Cardiac muscle cell (in vitro differentiated cells and primary cell): ENCODE measurements around the gene NPAS3. TPM values are rescaled to one million over a fixed set of nuclear protein-coding genes. Genes with fewer than 3 reads are reported as not detected.

ENCODE experiments used
- DNase-seq, 2 donors: peaks; one replicate each; pipeline versions ENCODE4 v3.0.0 to v3.0.0-alpha.2; 2010 to 2017; ENCODE audit warnings: low read depth in 1 of 2, low spot score in 1 of 2
- H3K27ac ChIP-seq: fragments of 200-600 bp; sonication (generic); 2 replicates; pipeline ENCODE4 v1.5.1; 2016
- H3K27me3 ChIP-seq: fragments of 200-600 bp; sonication (generic); 2 replicates; pipeline ENCODE4 v1.6.0; 2016; ENCODE audit warnings: control low read depth
- H3K36me3 ChIP-seq: fragments of 200-600 bp; sonication (generic); 2 replicates; pipeline ENCODE4 v1.5.1; 2016; ENCODE audit warnings: control low read depth
- H3K4me1 ChIP-seq: fragments of 200-600 bp; sonication (generic); 2 replicates; pipeline ENCODE4 v1.8.1; 2017; ENCODE audit warnings: low read depth, mild to moderate bottlenecking, mixed run types
- H3K4me3 ChIP-seq: fragments of 200-600 bp; sonication (generic); 2 replicates; pipeline ENCODE4 v1.5.1; 2016; ENCODE audit warnings: mild to moderate bottlenecking
- H3K9me3 ChIP-seq: fragments of 200-600 bp; sonication (generic); 2 replicates; pipeline ENCODE4 v1.5.1; 2017; ENCODE audit warnings: low read depth, mild to moderate bottlenecking, control low read depth
- CTCF ChIP-seq: IDR thresholded peaks from 2 replicates; pipeline ENCODE4 v1.5.1; 2012; ENCODE audit warnings: low read depth, mild to moderate bottlenecking, low read length
- polyA plus RNA-seq: library from polyadenylated mRNA; unstranded; fragments of >200 nt; fragmentation: Nextera tagmentation; extraction: Ambion mirVana; gene quantifications from 2 replicates; pipeline ENCODE4 v1.2.1, GENCODE V29; 2016
- total RNA-seq: library from RNA; depleted of rRNA; stranded (reverse); fragments of >200 nt; gene quantifications from 2 replicates; pipeline ENCODE4 v1.2.3, GENCODE V29; 2016

NPAS3 gene
- total and polyA plus RNA-seq, 2 experiments from 2014 or later, result 0.18 TPM

DNA sequence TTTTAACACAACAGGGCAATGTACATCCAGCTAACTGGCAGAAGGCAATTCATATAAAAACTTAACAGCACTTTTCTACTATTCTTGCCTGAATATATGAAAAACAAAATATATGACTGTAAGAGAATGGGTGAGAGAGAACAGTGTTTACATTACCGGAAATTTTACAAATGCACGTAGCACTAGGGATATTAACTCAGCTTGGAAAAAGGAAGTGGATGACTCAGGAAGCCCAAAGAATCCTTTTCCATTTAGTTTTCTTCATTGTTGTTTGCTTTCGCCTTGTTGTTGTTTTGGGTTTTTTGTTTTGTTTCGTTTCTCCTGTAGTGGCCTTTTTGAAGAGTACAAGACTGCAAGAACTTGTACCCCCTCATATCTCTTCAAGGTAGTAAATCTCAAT is 716.7 kb downstream of the NPAS3 start:
- H3K4me3 ChIP-seq, result no peak overlapping the region
- H3K27ac ChIP-seq, result no peak overlapping the region
- DNase-seq, result no peak
- no peak for TF ChIP-seq CTCF
- H3K4me1 ChIP-seq, result no peaks in the 10 kb centered on the region
- H3K36me3 ChIP-seq, result no peaks in the 10 kb centered on the region
- no peaks in the 10 kb centered on the region for H3K9me3 ChIP-seq
- H3K27me3 ChIP-seq, result no peaks in the 10 kb centered on the region

DNA sequence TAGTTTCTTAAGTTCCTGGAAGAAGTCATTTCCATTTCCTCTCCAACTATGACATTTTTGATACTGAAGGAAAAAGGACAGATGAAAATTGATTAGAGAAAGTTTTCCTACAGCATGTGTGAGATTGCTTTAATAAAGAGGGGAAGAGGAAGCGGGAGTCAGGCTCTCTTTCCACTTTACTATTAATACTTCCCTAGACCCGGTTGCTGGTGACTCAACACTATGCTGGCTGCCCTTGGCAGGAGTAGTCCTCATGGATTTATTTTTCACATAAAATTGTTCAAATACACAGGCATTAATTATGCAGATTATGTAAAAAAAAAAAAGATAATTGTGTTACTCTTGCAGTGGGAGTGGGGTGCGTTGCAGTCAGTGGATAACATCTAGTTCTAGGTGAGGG is 718.8 kb downstream of the NPAS3 start:
- H3K9me3 ChIP-seq, result no peaks in the 10 kb centered on the region
- no peaks in the 10 kb centered on the region for H3K36me3 ChIP-seq
- no peak overlapping the region for H3K4me3 ChIP-seq
- no peak for TF ChIP-seq CTCF
- H3K27ac ChIP-seq, result no peak overlapping the region
- no peaks in the 10 kb centered on the region for H3K27me3 ChIP-seq
- peak in 1 of 2 donors; percentile 29 for DNase-seq
- no peaks in the 10 kb centered on the region for H3K4me1 ChIP-seq

DNA sequence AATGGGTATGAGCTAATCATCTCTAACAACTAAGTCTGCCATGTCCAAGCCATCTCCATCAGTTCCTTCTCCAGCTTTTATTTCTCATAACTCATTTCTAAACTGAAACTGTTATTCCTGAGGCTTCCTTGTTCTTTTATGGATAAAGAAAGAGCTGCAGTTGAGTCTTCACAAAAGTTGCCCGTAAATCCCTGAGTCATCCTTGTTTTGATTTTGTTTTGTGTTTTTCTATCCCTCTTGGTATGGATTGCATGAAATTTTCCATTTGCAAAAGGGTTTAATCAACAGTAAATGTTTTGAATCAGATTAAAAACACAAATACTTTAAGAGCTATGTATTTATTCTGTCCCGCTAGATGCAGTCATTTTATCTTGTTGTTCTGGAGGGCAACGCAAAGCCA is 721.6 kb downstream of the NPAS3 start:
- Histone ChIP-seq H3K36me3 (no peaks in the 10 kb centered on the region), H3K9me3 (no peaks in the 10 kb centered on the region), H3K4me3 (no peak overlapping the region), H3K4me1 (no peaks in the 10 kb centered on the region), H3K27ac (no peak overlapping the region), H3K27me3 (no peaks in the 10 kb centered on the region)
- DNase-seq, result no peak
- TF ChIP-seq CTCF, result no peak

DNA sequence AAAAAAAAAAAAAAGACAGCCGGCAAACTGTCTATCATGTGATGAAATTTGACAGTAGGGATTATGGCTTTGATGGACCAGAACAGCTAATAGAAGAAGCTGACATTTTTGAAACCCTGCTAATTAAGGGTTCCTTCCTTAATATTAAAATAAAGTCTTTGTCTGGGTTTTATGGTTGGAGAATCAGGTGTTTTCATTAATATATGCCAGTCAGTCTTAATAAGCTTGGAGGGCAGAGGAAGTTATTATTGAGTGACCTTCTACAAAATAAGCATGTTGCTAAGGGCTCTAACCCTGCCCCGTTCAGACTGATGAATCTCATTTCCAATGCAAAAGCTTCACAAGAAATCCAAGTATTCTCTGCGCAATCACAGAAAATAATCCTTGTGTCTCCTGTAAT is 722.4 kb downstream of the NPAS3 start:
- H3K36me3 ChIP-seq, result no peaks in the 10 kb centered on the region
- no peaks in the 10 kb centered on the region for H3K27me3 ChIP-seq
- DNase-seq, result no peak
- H3K4me3 ChIP-seq, result no peak overlapping the region
- H3K4me1 ChIP-seq, result no peaks in the 10 kb centered on the region
- TF ChIP-seq CTCF, result no peak
- H3K27ac ChIP-seq, result no peak overlapping the region
- no peaks in the 10 kb centered on the region for H3K9me3 ChIP-seq

- Histone ChIP-seq H3K4me1 (no peaks in the 10 kb centered on the region), H3K9me3 (no peaks in the 10 kb centered on the region), H3K4me3 (no peak overlapping the region), H3K36me3 (no peaks in the 10 kb centered on the region), H3K27ac (no peak overlapping the region), H3K27me3 (no peaks in the 10 kb centered on the region)
- no peak for TF ChIP-seq CTCF
- DNase-seq, result no peak
Observed at GRCh38 chr14:33668066-33668465, 729.4 kb downstream of the NPAS3 start.

- Histone ChIP-seq H3K4me3 (no peak overlapping the region), H3K36me3 (no peaks in the 10 kb centered on the region), H3K27ac (no peak overlapping the region), H3K9me3 (no peaks in the 10 kb centered on the region), H3K27me3 (no peaks in the 10 kb centered on the region), H3K4me1 (no peaks in the 10 kb centered on the region)
- peak in 1 of 2 donors; percentile 32 for DNase-seq
- no peak for TF ChIP-seq CTCF
Observed at GRCh38 chr14:33669111-33669510, 730.4 kb downstream of the NPAS3 start.
